Measurements from ENCODE around the gene DTHD1. TPM values are rescaled to one million over a fixed set of nuclear protein-coding genes. Genes with fewer than 3 reads are reported as not detected.

DTHD1 gene
- total and polyA plus RNA-seq, 12 donors = 0.03 to 0.61 (median 0.08) TPM; not detected in 7

DNA sequence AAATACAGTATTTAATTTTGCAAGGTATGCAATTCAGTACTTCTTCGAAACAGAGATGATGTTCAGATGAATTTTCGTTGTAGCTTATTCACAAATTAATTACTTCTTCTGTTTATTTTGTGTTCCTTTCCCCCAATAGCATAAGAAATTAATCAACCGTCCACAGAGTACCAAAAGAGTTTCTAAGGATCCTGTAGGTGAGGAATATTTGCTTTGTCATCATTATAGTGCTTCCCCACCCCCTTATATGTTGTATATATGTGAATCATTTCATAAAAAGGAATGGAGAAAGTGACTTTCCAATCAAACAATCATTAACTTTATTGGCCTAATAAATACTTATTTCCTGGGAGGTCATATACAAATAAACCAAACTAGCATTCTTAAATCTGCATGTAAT lies 57.6 kb downstream of the DTHD1 start:
- no peaks in the 10 kb centered on the region for H3K9me3 ChIP-seq (replicated peaks in 1 of 3)
- H3K36me3 ChIP-seq (replicated peaks in 1 of 2) = no peaks in the 10 kb centered on the region
- no peak overlapping the region for H3K4me3 ChIP-seq
- H3K27ac ChIP-seq = no peak overlapping the region
- no peak for DNase-seq
- TF ChIP-seq, protein P1, sequence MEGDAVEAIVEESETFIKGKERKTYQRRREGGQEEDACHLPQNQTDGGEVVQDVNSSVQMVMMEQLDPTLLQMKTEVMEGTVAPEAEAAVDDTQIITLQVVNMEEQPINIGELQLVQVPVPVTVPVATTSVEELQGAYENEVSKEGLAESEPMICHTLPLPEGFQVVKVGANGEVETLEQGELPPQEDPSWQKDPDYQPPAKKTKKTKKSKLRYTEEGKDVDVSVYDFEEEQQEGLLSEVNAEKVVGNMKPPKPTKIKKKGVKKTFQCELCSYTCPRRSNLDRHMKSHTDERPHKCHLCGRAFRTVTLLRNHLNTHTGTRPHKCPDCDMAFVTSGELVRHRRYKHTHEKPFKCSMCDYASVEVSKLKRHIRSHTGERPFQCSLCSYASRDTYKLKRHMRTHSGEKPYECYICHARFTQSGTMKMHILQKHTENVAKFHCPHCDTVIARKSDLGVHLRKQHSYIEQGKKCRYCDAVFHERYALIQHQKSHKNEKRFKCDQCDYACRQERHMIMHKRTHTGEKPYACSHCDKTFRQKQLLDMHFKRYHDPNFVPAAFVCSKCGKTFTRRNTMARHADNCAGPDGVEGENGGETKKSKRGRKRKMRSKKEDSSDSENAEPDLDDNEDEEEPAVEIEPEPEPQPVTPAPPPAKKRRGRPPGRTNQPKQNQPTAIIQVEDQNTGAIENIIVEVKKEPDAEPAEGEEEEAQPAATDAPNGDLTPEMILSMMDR (IDR thresholded peaks at IDR 0.05) = no peak
- no peak for TF ChIP-seq POLR2A (IDR thresholded peaks at IDR 0.05)
- intact Hi-C loops (cut with DNase I) = no loop called here
- WGBS, 4 donors = 50 to 80% (median 71%) methylated on average over 3 of the region's 3 CpGs
- H3K4me1 ChIP-seq (replicated peaks in 1 of 2) = no peaks in the 10 kb centered on the region
- H3K27me3 ChIP-seq = no peaks in the 10 kb centered on the region

DNA sequence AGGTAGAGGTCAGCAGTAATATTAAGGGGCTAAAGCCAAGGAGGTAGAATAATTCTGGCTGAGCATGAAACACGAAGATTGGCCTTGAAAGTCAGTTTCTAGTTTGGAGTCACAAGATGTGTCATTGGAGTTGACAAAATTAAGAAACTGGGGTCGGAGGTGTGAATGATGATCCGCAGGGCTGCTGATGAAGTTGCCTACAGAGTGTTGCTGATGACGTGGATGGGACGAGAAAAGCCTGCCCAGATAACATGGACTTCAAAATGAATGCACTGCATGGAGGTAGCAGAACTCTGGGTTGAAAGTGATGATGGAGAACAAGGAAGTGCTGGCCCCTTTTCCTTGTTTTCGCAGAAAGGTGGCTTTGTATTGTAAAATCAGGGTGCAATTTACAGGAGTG lies 60.5 kb downstream of the DTHD1 start:
- WGBS, 4 donors = 77 to 86% (median 84%) methylated on average over 6 of the region's 6 CpGs
- H3K27ac ChIP-seq = no peak overlapping the region
- H3K9me3 ChIP-seq (replicated peaks in 1 of 3) = no peaks in the 10 kb centered on the region
- no peak for DNase-seq
- H3K36me3 ChIP-seq (replicated peaks in 1 of 2) = no peaks in the 10 kb centered on the region
- TF ChIP-seq, protein P1 (IDR thresholded peaks at IDR 0.05) = no peak
- no peak for TF ChIP-seq POLR2A (IDR thresholded peaks at IDR 0.05)
- no peaks in the 10 kb centered on the region for H3K27me3 ChIP-seq
- intact Hi-C loops (cut with DNase I) = no loop called here
- H3K4me1 ChIP-seq (replicated peaks in 1 of 2) = no peaks in the 10 kb centered on the region
- H3K4me3 ChIP-seq = no peak overlapping the region

DNA sequence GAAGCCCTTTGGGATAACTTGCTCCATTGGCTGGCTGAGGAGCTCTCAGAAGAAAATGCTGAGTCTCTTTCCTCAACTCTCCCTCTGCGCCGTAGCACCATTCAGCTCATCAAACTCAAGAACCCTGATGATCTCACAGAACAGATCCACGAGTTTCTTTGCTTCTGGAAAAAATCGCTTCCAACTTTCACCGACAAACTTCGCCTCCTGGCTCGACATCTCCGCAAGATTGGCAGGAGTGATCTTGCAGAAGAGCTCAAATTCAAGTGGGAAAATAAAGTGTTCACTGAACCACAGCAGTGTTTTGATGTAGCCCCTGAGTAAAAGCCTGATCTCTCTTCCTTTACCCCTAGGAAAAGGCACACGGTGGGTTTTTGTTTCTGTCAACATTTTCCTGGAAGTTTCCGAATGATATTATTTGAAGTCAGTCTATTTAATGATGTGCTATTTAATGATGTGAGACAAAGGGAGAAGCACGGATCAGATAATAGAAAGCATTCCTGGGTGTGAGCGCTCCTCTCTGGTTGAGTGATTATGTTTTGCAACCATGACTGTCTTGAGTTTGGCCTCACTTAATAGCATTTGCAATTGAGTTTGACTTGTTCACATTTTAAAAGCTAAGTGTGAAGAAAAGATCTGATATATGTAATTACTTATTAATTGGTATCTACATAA lies 62.2 kb downstream of the DTHD1 start:
- Histone ChIP-seq H3K4me3 (no peak overlapping the region), H3K9me3 (replicated peaks in 1 of 3) (no peaks in the 10 kb centered on the region), H3K27ac (no peak overlapping the region), H3K36me3 (replicated peaks in 1 of 2) (no peaks in the 10 kb centered on the region), H3K27me3 (no peaks in the 10 kb centered on the region), H3K4me1 (replicated peaks in 1 of 2) (no peaks in the 10 kb centered on the region)
- 88 to 92% (median 90%) methylated on average over 12 of the region's 12 CpGs for WGBS, 4 donors
- DNase-seq = no peak
- TF ChIP-seq, protein P1 (IDR thresholded peaks at IDR 0.05) = no peak
- TF ChIP-seq POLR2A (IDR thresholded peaks at IDR 0.05) = no peak
- intact Hi-C loops (cut with DNase I) = no loop called here

GRCh38 chr4:36348403-36348938 lies 67.1 kb downstream of the DTHD1 start:
- Histone ChIP-seq H3K27me3 (no peaks in the 10 kb centered on the region), H3K9me3 (replicated peaks in 1 of 3) (no peaks in the 10 kb centered on the region), H3K4me3 (no peak overlapping the region), H3K27ac (no peak overlapping the region), H3K4me1 (replicated peaks in 1 of 2) (no peaks in the 10 kb centered on the region), H3K36me3 (replicated peaks in 1 of 2) (no peaks in the 10 kb centered on the region)
- intact Hi-C loops (cut with DNase I) = no loop called here
- 55 to 81% (median 67%) methylated on average over 4 of the region's 4 CpGs for WGBS, 4 donors
- DNase-seq = no peak
- no peak for TF ChIP-seq POLR2A (IDR thresholded peaks at IDR 0.05)
- TF ChIP-seq, protein P1 (IDR thresholded peaks at IDR 0.05) = no peak
